ENCODE results near the gene WFDC11. TPM values are rescaled to one million over a fixed set of nuclear protein-coding genes. Genes with fewer than 3 reads are reported as not detected.
A peak's percentile ranks its signal among the peaks of the same experiment; 100 is the strongest.
"Not testable (repeated sequence)": the region's sequence is repeated elsewhere in the genome, so short reads cannot be mapped to it uniquely, and the experiment has no call there.

WFDC11 gene
- total RNA-seq, 1 donor from 2014 or later: not detected

DNA sequence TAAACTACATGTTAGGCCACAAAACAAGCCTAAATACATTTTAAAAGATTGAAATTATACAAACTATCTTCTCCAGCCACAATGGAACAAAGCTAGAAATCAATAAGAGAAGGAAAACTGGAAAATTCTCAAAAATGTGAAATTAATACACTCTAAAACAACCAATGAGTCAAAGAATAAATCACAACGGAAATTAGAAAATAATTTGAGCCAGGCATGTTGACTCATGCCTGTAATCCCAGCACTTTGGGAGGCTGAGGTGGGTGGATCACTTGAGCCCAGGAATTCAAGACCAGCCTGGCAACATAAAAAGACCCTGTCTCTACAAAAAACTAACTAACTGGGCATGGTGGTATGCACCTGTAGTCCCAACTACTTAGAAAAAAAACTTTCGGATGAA lies 25.5 kb upstream of the WFDC11 start:
- peaks cover 3% of the 10 kb centered on the region for H3K27me3 Mint-ChIP-seq (ENCODE audit: unreplicated experiment)
- H3K27ac Mint-ChIP-seq (ENCODE audit: unreplicated experiment): no peak overlapping the region

DNA sequence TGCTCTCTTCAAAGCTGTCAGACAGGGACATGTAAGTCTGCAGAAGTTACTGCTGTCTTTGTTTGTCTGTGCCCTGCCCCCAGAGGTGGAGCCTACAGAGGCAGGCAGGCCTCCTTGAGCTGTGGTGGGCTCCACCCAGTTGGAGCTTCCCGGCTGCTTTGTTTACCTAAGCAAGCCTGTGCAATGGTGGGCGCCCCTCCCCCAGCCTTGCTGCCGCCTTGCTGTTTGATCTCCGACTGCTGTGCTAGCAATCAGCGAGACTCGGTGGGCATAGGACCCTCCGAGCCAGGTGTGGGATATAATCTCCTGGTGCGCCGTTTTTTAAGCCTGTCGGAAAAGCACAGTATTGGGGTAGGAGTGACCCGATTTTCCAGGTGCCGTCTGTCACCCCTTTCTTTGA lies 23.3 kb upstream of the WFDC11 start:
- H3K9me3 Mint-ChIP-seq (ENCODE audit: unreplicated experiment); H3K4me1 Mint-ChIP-seq (ENCODE audit: low read depth, unreplicated experiment); H3K27ac Mint-ChIP-seq (ENCODE audit: unreplicated experiment); DNase-seq; H3K4me3 Mint-ChIP-seq (ENCODE audit: unreplicated experiment); H3K27me3 Mint-ChIP-seq (ENCODE audit: unreplicated experiment); H3K36me3 Mint-ChIP-seq (ENCODE audit: unreplicated experiment): not testable (repeated sequence)

More for the DNA sequence above, 25.5 kb upstream of the WFDC11 start:
- DNase-seq: no peak
- no peak overlapping the region for H3K4me3 Mint-ChIP-seq (ENCODE audit: unreplicated experiment)
- H3K4me1 Mint-ChIP-seq (ENCODE audit: low read depth, unreplicated experiment): no peaks in the 10 kb centered on the region
- H3K36me3 Mint-ChIP-seq (ENCODE audit: unreplicated experiment): no peaks in the 10 kb centered on the region
- no peaks in the 10 kb centered on the region for H3K9me3 Mint-ChIP-seq (ENCODE audit: unreplicated experiment)
- TF ChIP-seq, protein P1, sequence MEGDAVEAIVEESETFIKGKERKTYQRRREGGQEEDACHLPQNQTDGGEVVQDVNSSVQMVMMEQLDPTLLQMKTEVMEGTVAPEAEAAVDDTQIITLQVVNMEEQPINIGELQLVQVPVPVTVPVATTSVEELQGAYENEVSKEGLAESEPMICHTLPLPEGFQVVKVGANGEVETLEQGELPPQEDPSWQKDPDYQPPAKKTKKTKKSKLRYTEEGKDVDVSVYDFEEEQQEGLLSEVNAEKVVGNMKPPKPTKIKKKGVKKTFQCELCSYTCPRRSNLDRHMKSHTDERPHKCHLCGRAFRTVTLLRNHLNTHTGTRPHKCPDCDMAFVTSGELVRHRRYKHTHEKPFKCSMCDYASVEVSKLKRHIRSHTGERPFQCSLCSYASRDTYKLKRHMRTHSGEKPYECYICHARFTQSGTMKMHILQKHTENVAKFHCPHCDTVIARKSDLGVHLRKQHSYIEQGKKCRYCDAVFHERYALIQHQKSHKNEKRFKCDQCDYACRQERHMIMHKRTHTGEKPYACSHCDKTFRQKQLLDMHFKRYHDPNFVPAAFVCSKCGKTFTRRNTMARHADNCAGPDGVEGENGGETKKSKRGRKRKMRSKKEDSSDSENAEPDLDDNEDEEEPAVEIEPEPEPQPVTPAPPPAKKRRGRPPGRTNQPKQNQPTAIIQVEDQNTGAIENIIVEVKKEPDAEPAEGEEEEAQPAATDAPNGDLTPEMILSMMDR (IDR thresholded peaks at IDR 0.05; ENCODE audit: partially characterized antibody, unreplicated experiment): no peak

DNA sequence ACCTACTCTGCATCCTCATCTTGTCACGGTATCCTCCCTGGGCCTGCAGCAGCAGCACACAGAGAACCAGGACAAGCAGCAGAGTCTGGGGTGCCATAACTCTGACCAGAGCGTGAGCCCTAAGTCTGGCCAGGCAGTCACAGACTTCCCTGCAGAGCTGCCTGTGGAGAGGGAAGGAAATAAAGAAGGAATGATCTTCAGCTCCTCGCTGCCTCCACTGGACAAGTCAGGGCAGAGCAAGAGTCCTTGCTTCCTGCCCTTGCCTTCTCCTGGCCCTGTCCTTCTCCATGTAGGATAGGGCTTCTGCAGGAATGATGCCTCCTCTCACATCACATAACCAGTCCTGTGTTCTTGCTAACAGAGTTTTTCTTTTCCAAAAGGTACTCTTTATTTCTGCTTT lies 15.9 kb upstream of the WFDC11 start:
- no peaks in the 10 kb centered on the region for H3K27me3 Mint-ChIP-seq (ENCODE audit: unreplicated experiment)
- peak; percentile 23 for DNase-seq
- TF ChIP-seq, protein P1 (IDR thresholded peaks at IDR 0.05; ENCODE audit: partially characterized antibody, unreplicated experiment): no peak
- no peaks in the 10 kb centered on the region for H3K4me1 Mint-ChIP-seq (ENCODE audit: low read depth, unreplicated experiment)
- H3K36me3 Mint-ChIP-seq (ENCODE audit: unreplicated experiment): no peaks in the 10 kb centered on the region
- no peaks in the 10 kb centered on the region for H3K9me3 Mint-ChIP-seq (ENCODE audit: unreplicated experiment)
- no peak overlapping the region for H3K4me3 Mint-ChIP-seq (ENCODE audit: unreplicated experiment)
- H3K27ac Mint-ChIP-seq (ENCODE audit: unreplicated experiment): no peak overlapping the region

DNA sequence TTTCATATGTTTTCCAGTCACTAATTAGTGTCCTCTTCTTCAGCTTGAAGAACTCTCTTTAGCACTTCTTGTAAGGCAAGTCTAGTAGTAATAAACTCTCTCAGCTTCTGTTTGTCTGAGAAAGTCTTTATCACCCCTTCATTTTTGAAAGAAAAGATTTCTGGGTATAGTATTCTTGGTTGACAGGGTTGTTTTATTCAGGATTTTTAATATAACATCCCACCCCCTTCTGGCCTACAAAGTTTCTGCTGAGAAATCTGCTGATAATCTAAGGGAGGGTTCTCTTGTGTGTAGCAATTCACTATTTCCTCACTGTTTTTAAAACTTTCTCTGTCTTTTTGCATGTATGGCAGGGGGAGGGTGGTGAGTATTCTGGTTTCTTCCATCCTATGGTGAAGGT lies 9.6 kb upstream of the WFDC11 start:
- H3K27ac Mint-ChIP-seq (ENCODE audit: unreplicated experiment): no peak overlapping the region
- H3K4me1 Mint-ChIP-seq (ENCODE audit: low read depth, unreplicated experiment): no peaks in the 10 kb centered on the region
- H3K9me3 Mint-ChIP-seq (ENCODE audit: unreplicated experiment): no peaks in the 10 kb centered on the region
- TF ChIP-seq, protein P1 (IDR thresholded peaks at IDR 0.05; ENCODE audit: partially characterized antibody, unreplicated experiment): no peak
- DNase-seq: no peak
- peaks cover 16% of the 10 kb centered on the region for H3K36me3 Mint-ChIP-seq (ENCODE audit: unreplicated experiment)
- H3K27me3 Mint-ChIP-seq (ENCODE audit: unreplicated experiment): no peaks in the 10 kb centered on the region
- no peak overlapping the region for H3K4me3 Mint-ChIP-seq (ENCODE audit: unreplicated experiment)

DNA sequence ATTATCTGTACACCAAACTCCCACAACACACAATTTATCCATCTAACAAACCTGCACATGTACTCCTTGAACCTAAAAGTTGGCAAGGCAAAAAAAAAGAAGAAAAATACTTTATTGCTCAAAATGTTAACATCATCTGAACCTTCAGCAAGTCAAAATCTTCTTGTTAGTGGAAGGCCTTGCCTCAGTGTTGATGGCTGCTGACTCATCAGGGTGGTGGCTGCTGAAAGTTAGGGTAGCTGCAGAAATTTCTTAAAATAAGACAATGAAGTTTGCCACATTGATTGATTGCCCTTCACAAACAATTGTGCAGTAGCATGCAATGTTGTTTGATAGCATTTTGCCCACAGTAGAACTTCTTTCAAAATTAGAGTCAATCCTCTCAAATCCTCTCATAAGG lies 2.7 kb upstream of the WFDC11 start:
- H3K36me3 Mint-ChIP-seq (ENCODE audit: unreplicated experiment): peaks cover 5% of the 10 kb centered on the region
- DNase-seq: no peak
- no peaks in the 10 kb centered on the region for H3K9me3 Mint-ChIP-seq (ENCODE audit: unreplicated experiment)
- H3K27me3 Mint-ChIP-seq (ENCODE audit: unreplicated experiment): no peaks in the 10 kb centered on the region
- no peaks in the 10 kb centered on the region for H3K4me1 Mint-ChIP-seq (ENCODE audit: low read depth, unreplicated experiment)
- H3K27ac Mint-ChIP-seq (ENCODE audit: unreplicated experiment): no peak overlapping the region
- no peak overlapping the region for H3K4me3 Mint-ChIP-seq (ENCODE audit: unreplicated experiment)
- TF ChIP-seq, protein P1 (IDR thresholded peaks at IDR 0.05; ENCODE audit: partially characterized antibody, unreplicated experiment): no peak

DNA sequence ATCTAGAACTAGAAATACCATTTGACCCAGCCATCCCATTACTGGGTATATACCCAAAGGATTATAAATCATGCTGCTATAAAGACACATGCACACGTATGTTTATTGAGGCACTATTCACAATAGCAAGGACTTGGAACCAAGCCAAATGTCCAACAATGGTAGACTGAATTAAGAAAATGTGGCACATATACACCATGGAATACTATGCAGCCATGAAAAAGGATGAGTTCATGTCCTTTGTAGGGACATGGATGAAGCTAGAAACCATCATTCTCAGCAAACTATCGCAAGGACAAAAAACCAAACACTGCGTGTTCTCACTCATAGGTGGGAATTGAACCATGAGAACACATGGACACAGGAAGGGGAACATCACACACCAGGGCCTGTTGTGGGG lies 13.0 kb downstream of the WFDC11 start:
- not testable (repeated sequence) for DNase-seq; H3K27me3 Mint-ChIP-seq (ENCODE audit: unreplicated experiment); H3K4me1 Mint-ChIP-seq (ENCODE audit: low read depth, unreplicated experiment); H3K9me3 Mint-ChIP-seq (ENCODE audit: unreplicated experiment); H3K4me3 Mint-ChIP-seq (ENCODE audit: unreplicated experiment); H3K36me3 Mint-ChIP-seq (ENCODE audit: unreplicated experiment); H3K27ac Mint-ChIP-seq (ENCODE audit: unreplicated experiment)

DNA sequence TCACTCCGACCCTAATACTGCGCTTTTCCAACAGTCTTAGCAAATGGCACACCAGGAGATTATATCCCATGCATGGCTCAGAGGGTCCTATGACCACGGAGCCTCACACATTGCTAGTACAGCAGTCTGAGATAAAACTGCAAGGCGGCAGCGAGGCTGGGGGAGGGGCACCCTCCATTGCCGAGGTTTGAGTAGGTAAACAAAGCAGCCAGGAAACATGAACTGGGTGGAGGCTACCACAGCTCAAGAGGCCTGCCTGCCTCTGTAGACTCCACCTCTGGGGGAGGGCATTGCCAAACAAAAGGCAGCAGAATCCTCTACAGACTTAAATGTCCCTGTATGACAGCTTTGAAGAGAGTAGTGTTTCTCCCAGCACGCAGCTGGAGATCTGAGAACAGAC lies 18.3 kb downstream of the WFDC11 start:
- not testable (repeated sequence) for H3K27me3 Mint-ChIP-seq (ENCODE audit: unreplicated experiment); H3K4me1 Mint-ChIP-seq (ENCODE audit: low read depth, unreplicated experiment); H3K9me3 Mint-ChIP-seq (ENCODE audit: unreplicated experiment); DNase-seq; H3K4me3 Mint-ChIP-seq (ENCODE audit: unreplicated experiment); H3K36me3 Mint-ChIP-seq (ENCODE audit: unreplicated experiment); H3K27ac Mint-ChIP-seq (ENCODE audit: unreplicated experiment)

All from glutamatergic neuron (in vitro differentiated cells).